Esophagus muscularis mucosa (tissue), 4 donors: ENCODE data around the gene CPEB4. TPM values are rescaled to one million over a fixed set of nuclear protein-coding genes. Genes with fewer than 3 reads are reported as not detected.

Source experiments
- DNase-seq: peaks from one replicate; pipeline ENCODE4 v3.0.0-alpha.2; 2017; ENCODE audit errors: extremely low spot score
- H3K27ac ChIP-seq, 4 donors: fragments of 200-600 bp; sonication (generic); replicated peaks in 1 of 4; 1 replicate in 3 of 4; 2 replicates in 1 of 4; pipeline ENCODE4 v1.5.1; 2016 to 2019; ENCODE audit warnings: mild to moderate bottlenecking in 1 of 4
- H3K27me3 ChIP-seq, 4 donors: fragments of 200-600 bp; sonication (generic); one replicate each; pipeline versions ENCODE4 v1.5.1 to v1.6.0; 2016 to 2019
- H3K36me3 ChIP-seq, 4 donors: fragments of 200-600 bp; sonication (generic); one replicate each; pipeline ENCODE4 v1.5.1; 2016 to 2019
- H3K4me1 ChIP-seq, 4 donors: fragments of 200-600 bp; sonication (generic); one replicate each; pipeline ENCODE4 v1.5.1; 2016 to 2019
- H3K4me3 ChIP-seq, 4 donors: fragments of 200-600 bp; sonication (generic); 1 replicate in 2 of 4; 2 replicates in 2 of 4; pipeline ENCODE4 v1.5.1; 2016 to 2019; ENCODE audit warnings: mild to moderate bottlenecking in 4 of 4, moderate library complexity in 1 of 4
- H3K9me3 ChIP-seq, 4 donors: fragments of 200-600 bp; sonication (generic); 1 replicate in 3 of 4; 2 replicates in 1 of 4; pipeline ENCODE4 v1.5.1; 2016 to 2019
- EP300 ChIP-seq: sonication (generic); formaldehyde crosslinking; IDR thresholded peaks from one replicate; pipeline ENCODE4 v1.6.1; 2017; ENCODE audit warnings: antibody characterized with exemption
- POLR2A ChIP-seq: fragments of 450-650 bp; IDR thresholded peaks from one replicate; pipeline ENCODE4 v1.6.1; 2017; ENCODE audit warnings: antibody characterized with exemption, moderate library complexity, mild to moderate bottlenecking, low read depth
- POLR2AphosphoS5 ChIP-seq, 2 donors: sonication (generic); formaldehyde crosslinking; IDR thresholded peaks; one replicate each; pipeline ENCODE4 v1.6.1; 2017; ENCODE audit warnings: antibody characterized with exemption in 2 of 2
- WGBS: methylation state at CpG from one replicate; pipeline ENCODE4 v1.1.5; 2018; 5-methylcytosine and 5-hydroxymethylcytosine counted together
- intact Hi-C: fragments of 100-400 bp; cut with DNase I; formaldehyde crosslinking; loops from one replicate; pipeline ENCODE4 v1.15.1; 2023
- total RNA-seq, 4 donors: library from RNA; depleted of rRNA; stranded (reverse); fragments of >200 nt; gene quantifications; one replicate each; pipeline versions ENCODE4 v1.1.0 to v1.2.1, GENCODE V29; 2016
- TF ChIP-seq, protein P1 (sequence below), 3 experiments: fragments of 200-600 bp in 2 of 3; fragments of 450-650 bp in 1 of 3; sonication (generic) in 2 of 3; IDR thresholded peaks; one replicate each; pipeline ENCODE4 v1.5.1; 2017 to 2019; ENCODE audit warnings: antibody characterized with exemption in 3 of 3, mild to moderate bottlenecking in 2 of 3, moderate library complexity in 1 of 3

Gene CPEB4
- total RNA-seq, 4 donors from 2014 or later = 44.9 to 96.4 (median 54.4) TPM

- H3K27ac ChIP-seq = no peak overlapping the region
- no peaks in the 10 kb centered on the region for H3K9me3 ChIP-seq
- H3K36me3 ChIP-seq = no peaks in the 10 kb centered on the region
- TF ChIP-seq EP300 = no peak
- TF ChIP-seq POLR2AphosphoS5 (IDR thresholded peaks at IDR 0.05) = no peak
- TF ChIP-seq, protein P1, sequence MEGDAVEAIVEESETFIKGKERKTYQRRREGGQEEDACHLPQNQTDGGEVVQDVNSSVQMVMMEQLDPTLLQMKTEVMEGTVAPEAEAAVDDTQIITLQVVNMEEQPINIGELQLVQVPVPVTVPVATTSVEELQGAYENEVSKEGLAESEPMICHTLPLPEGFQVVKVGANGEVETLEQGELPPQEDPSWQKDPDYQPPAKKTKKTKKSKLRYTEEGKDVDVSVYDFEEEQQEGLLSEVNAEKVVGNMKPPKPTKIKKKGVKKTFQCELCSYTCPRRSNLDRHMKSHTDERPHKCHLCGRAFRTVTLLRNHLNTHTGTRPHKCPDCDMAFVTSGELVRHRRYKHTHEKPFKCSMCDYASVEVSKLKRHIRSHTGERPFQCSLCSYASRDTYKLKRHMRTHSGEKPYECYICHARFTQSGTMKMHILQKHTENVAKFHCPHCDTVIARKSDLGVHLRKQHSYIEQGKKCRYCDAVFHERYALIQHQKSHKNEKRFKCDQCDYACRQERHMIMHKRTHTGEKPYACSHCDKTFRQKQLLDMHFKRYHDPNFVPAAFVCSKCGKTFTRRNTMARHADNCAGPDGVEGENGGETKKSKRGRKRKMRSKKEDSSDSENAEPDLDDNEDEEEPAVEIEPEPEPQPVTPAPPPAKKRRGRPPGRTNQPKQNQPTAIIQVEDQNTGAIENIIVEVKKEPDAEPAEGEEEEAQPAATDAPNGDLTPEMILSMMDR (IDR thresholded peaks at IDR 0.05) = no peak
- TF ChIP-seq POLR2A = no peak
- no peak overlapping the region for H3K4me3 ChIP-seq
- intact Hi-C loops = loop anchor here (10.0 kb wide), 1 partner anchor 98 kb away; no protein-coding TSS in a partner anchor
- DNase-seq = no peak
- peaks cover 16 to 24% (median 18%) of the 10 kb centered on the region in 4 donors for H3K4me1 ChIP-seq
- H3K27me3 ChIP-seq = no peaks in the 10 kb centered on the region
These were observed 5.5 kb upstream of the CPEB4 start for GRCh38 chr5:173882632-173883031.

DNA sequence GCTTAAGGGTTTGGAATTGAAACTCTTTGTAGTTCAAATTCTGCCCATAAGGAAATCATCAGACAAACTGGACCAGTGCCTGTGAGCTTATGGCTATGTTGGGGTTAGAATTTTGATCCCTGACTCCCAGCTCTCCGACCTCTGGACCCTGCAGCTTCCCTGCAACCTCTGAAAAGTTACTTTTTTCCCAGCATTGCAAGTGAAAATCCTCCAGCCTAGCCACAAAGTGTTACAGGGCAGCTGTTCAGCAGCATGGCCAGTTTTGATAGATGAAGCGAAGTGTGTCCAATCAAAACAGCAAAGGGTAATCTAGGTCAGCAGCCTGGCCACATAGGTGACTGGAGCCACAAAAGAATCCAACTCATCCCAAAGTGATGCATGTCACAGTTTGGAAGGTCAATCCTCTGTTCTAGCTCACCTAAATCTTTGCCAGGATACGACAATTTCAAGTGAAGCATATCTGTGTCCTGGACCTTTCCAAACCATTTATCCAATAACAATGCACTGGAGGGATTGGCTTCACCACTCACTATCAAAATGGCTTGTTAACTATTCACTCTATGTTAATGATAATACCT is 4.7 kb upstream of the CPEB4 start:
- Histone ChIP-seq H3K27ac (no peak overlapping the region), H3K4me3 (no peak overlapping the region), H3K9me3 (no peaks in the 10 kb centered on the region), H3K27me3 (no peaks in the 10 kb centered on the region), H3K4me1 (peaks cover 14 to 17% (median 16%) of the 10 kb centered on the region in 4 donors), H3K36me3 (no peaks in the 10 kb centered on the region)
- 87% methylated on average over 3 of the region's 3 CpGs for WGBS
- DNase-seq = no peak
- intact Hi-C loops = loop anchor here (10.0 kb wide), 1 partner anchor 99 kb away; no protein-coding TSS in a partner anchor
- TF ChIP-seq, protein P1 (IDR thresholded peaks at IDR 0.05) = no peak
- TF ChIP-seq POLR2A (no peak), POLR2AphosphoS5 (IDR thresholded peaks at IDR 0.05) (no peak), EP300 (no peak)

GRCh38 chr5:173884402-173885053 is 3.6 kb upstream of the CPEB4 start:
- 64% methylated on average over 2 of the region's 2 CpGs for WGBS
- peaks cover 9 to 11% (median 10%) of the 10 kb centered on the region in 4 donors for H3K4me1 ChIP-seq
- H3K4me3 ChIP-seq = no peak overlapping the region

GRCh38 chr5:173885054-173885443 is 3.1 kb upstream of the CPEB4 start:
- no peaks in the 10 kb centered on the region for H3K9me3 ChIP-seq
- no peak overlapping the region for H3K27ac ChIP-seq
- intact Hi-C loops = loop anchor here (5.0 to 10.0 kb wide), 3 partner anchors 87 to 268 kb away; partner anchors contain the start of gene BOD1
- no peaks in the 10 kb centered on the region for H3K27me3 ChIP-seq
- DNase-seq = no peak
- peaks cover 9 to 16% (median 12%) of the 10 kb centered on the region in 4 donors for H3K4me1 ChIP-seq
- WGBS = 85% methylated on average over 1 of the region's 1 CpG
- H3K36me3 ChIP-seq = peaks cover 0 to 4% (median 0%) of the 10 kb centered on the region in 4 donors
- no peak overlapping the region for H3K4me3 ChIP-seq
- TF ChIP-seq POLR2AphosphoS5 (IDR thresholded peaks at IDR 0.05) = no peak
- no peak for TF ChIP-seq EP300
- TF ChIP-seq, protein P1 (IDR thresholded peaks at IDR 0.05) = no peak
- no peak for TF ChIP-seq POLR2A

More at GRCh38 chr5:173884402-173885053, 3.6 kb upstream of the CPEB4 start:
- Histone ChIP-seq H3K27me3 (no peaks in the 10 kb centered on the region), H3K27ac (no peak overlapping the region), H3K36me3 (no peaks in the 10 kb centered on the region), H3K9me3 (no peaks in the 10 kb centered on the region)
- no peak for DNase-seq
- intact Hi-C loops = loop anchor here (5.0 to 10.0 kb wide), 3 partner anchors 88 to 267 kb away; partner anchors contain the start of gene BOD1
- TF ChIP-seq EP300 = no peak
- no peak for TF ChIP-seq POLR2A
- no peak for TF ChIP-seq POLR2AphosphoS5 (IDR thresholded peaks at IDR 0.05)
- TF ChIP-seq, protein P1 (IDR thresholded peaks at IDR 0.05) = no peak
